Endothelial cell of umbilical vein (primary cell): Measurements from ENCODE around the gene UGT8.

Source experiments
- EZH2 ChIP-seq: IDR thresholded peaks from 2 replicates; pipeline ENCODE4 v1.6.1; 2012; ENCODE audit warnings: borderline replicate concordance, low read depth, mild to moderate bottlenecking, moderate library complexity, low read length, inconsistent platforms; ENCODE audit not compliant: severe bottlenecking
- MYC ChIP-seq: IDR thresholded peaks from one replicate; pipeline ENCODE4 v1.6.1; 2011; ENCODE audit warnings: mild to moderate bottlenecking, low read depth, low read length
- POLR2A ChIP-seq: IDR thresholded peaks from 2 replicates; pipeline ENCODE4 v1.6.1; 2012; ENCODE audit warnings: low read depth, mild to moderate bottlenecking, control low read depth, low read length
- POLR2AphosphoS5 ChIP-seq: IDR thresholded peaks from 2 replicates; pipeline ENCODE4 v1.6.1; 2012; ENCODE audit warnings: low read depth, mild to moderate bottlenecking, control low read depth, low read length, moderate library complexity; ENCODE audit not compliant: insufficient read depth
- TF ChIP-seq, protein P1 (sequence below), 2 donors: IDR thresholded peaks; 1 replicate in 1 of 2; 2 replicates in 1 of 2; pipeline ENCODE4 v1.5.1; 2011; ENCODE audit warnings: low read length in 2 of 2, mild to moderate bottlenecking in 2 of 2, moderate library complexity in 2 of 2, control low read depth in 1 of 2, inconsistent platforms in 1 of 2, low read depth in 1 of 2; ENCODE audit not compliant: insufficient read depth in 1 of 2; ENCODE audit errors: extremely low read depth in 1 of 2

DNA sequence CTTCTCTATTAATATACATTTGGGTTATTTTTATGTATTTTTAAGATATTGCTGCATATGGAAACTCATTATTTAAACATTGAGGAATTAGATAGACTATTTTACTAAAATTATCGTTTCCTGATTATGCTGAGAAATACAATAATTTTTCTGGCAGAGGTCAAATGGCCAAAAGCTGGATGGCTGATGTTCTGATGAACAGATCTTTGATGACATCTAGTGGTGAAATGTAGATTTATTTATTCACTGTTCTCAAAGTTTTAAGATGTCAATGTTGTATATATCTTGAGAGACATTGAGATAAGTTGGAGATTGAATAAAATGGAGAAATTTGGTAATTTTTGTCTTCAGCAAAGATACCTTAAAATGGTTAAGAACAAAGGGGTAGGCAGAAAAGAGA is 96.2 kb downstream of the UGT8 start:
- no peak for TF ChIP-seq EZH2
- TF ChIP-seq, protein P1, sequence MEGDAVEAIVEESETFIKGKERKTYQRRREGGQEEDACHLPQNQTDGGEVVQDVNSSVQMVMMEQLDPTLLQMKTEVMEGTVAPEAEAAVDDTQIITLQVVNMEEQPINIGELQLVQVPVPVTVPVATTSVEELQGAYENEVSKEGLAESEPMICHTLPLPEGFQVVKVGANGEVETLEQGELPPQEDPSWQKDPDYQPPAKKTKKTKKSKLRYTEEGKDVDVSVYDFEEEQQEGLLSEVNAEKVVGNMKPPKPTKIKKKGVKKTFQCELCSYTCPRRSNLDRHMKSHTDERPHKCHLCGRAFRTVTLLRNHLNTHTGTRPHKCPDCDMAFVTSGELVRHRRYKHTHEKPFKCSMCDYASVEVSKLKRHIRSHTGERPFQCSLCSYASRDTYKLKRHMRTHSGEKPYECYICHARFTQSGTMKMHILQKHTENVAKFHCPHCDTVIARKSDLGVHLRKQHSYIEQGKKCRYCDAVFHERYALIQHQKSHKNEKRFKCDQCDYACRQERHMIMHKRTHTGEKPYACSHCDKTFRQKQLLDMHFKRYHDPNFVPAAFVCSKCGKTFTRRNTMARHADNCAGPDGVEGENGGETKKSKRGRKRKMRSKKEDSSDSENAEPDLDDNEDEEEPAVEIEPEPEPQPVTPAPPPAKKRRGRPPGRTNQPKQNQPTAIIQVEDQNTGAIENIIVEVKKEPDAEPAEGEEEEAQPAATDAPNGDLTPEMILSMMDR (IDR thresholded peaks at IDR 0.05; ENCODE audit: extremely low read depth in 1 of 2, insufficient read depth in 1 of 2, low read depth in 1 of 2, low read length in 2 of 2): peak; percentile 16
- no peak for TF ChIP-seq POLR2A
- no peak for TF ChIP-seq POLR2AphosphoS5
- no peak for TF ChIP-seq MYC
